HG02571 (cell line): ENCODE results near the gene AUTS2.
A peak's percentile ranks its signal among the peaks of the same experiment; 100 is the strongest.

Experiments used
- ATAC-seq: cut with Tn5 transposase; IDR thresholded peaks from one replicate; pipeline ENCODE4 v1.9.1; 2021; ENCODE audit warnings: mild to moderate bottlenecking, moderate library complexity; ENCODE audit not compliant: unreplicated experiment

Gene AUTS2

GRCh38 chr7:69710768-69711438 lies 112.6 kb downstream of the AUTS2 start:
- ATAC-seq, result no peak

GRCh38 chr7:69714886-69715576 lies 116.8 kb downstream of the AUTS2 start:
- no peak for ATAC-seq

- ATAC-seq, result no peak
Measured at GRCh38 chr7:69717221-69717620, 118.9 kb downstream of the AUTS2 start.

GRCh38 chr7:69719717-69720116 lies 121.4 kb downstream of the AUTS2 start:
- ATAC-seq, result no peak

- no peak for ATAC-seq
Measured at GRCh38 chr7:69722843-69723242, 124.6 kb downstream of the AUTS2 start.

- ATAC-seq, result no peak
Measured at GRCh38 chr7:69723663-69724062, 125.4 kb downstream of the AUTS2 start.

- no peak for ATAC-seq
Measured at GRCh38 chr7:69728304-69728703, 130.0 kb downstream of the AUTS2 start.

- no peak for ATAC-seq
Measured at GRCh38 chr7:69732203-69732602, 133.9 kb downstream of the AUTS2 start.

GRCh38 chr7:69735582-69735981 lies 137.3 kb downstream of the AUTS2 start:
- no peak for ATAC-seq

GRCh38 chr7:69736126-69736810 lies 138.0 kb downstream of the AUTS2 start:
- ATAC-seq, result no peak

- ATAC-seq, result peak; percentile 74
Measured at GRCh38 chr7:69738396-69738951, 140.2 kb downstream of the AUTS2 start.

- ATAC-seq, result peak; percentile 64
Measured at GRCh38 chr7:69739190-69739589, 140.9 kb downstream of the AUTS2 start.

GRCh38 chr7:69739931-69740431 lies 141.7 kb downstream of the AUTS2 start:
- no peak for ATAC-seq

- no peak for ATAC-seq
Measured at GRCh38 chr7:69742237-69742636, 144.0 kb downstream of the AUTS2 start.

GRCh38 chr7:69743436-69743835 lies 145.2 kb downstream of the AUTS2 start:
- no peak for ATAC-seq

- no peak for ATAC-seq
Measured at GRCh38 chr7:69744026-69744425, 145.8 kb downstream of the AUTS2 start.

- no peak for ATAC-seq
Measured at GRCh38 chr7:69746383-69746782, 148.1 kb downstream of the AUTS2 start.

GRCh38 chr7:69747144-69747543 lies 148.9 kb downstream of the AUTS2 start:
- ATAC-seq, result no peak

- ATAC-seq, result no peak
Measured at GRCh38 chr7:69748530-69748929, 150.3 kb downstream of the AUTS2 start.

GRCh38 chr7:69749372-69749979 lies 151.2 kb downstream of the AUTS2 start:
- ATAC-seq, result no peak

GRCh38 chr7:69749994-69750393 lies 151.7 kb downstream of the AUTS2 start:
- ATAC-seq, result no peak
